Mesothelial cell of epicardium (in vitro differentiated cells): ENCODE results near the gene SLC30A10. TPM values are rescaled to one million over a fixed set of nuclear protein-coding genes. Genes with fewer than 3 reads are reported as not detected.
"Not testable (repeated sequence)": the region's sequence is repeated elsewhere in the genome, so short reads cannot be mapped to it uniquely, and the experiment has no call there.

Experiments
- DNase-seq, 2 experiments: peaks; one replicate each; pipeline ENCODE4 v3.0.0; 2021; ENCODE audit warnings: low spot score in 2 of 2; ENCODE audit not compliant: unreplicated experiment in 2 of 2
- H3K27ac Mint-ChIP-seq: 2 replicates; pipeline ENCODE4 v1.8.0; 2021; ENCODE audit warnings: mixed read lengths
- H3K27me3 Mint-ChIP-seq: 2 replicates; pipeline ENCODE4 v1.8.0; 2021; ENCODE audit warnings: low read depth, mixed read lengths
- H3K36me3 Mint-ChIP-seq: 2 replicates; pipeline ENCODE4 v1.8.0; 2021; ENCODE audit warnings: mixed read lengths
- H3K4me1 Mint-ChIP-seq: 2 replicates; pipeline ENCODE4 v1.8.0; 2021; ENCODE audit warnings: mixed read lengths
- H3K4me3 Mint-ChIP-seq: 2 replicates; pipeline ENCODE4 v1.8.0; 2021; ENCODE audit warnings: mild to moderate bottlenecking, moderate library complexity, mixed read lengths
- H3K9me3 Mint-ChIP-seq: 2 replicates; pipeline ENCODE4 v1.8.0; 2021; ENCODE audit warnings: mixed read lengths
- CTCF ChIP-seq: fragments of 200-600 bp; sonication (generic); IDR thresholded peaks from one replicate; pipeline ENCODE4 v1.5.0; 2021; ENCODE audit warnings: antibody characterized with exemption; ENCODE audit not compliant: unreplicated experiment
- total RNA-seq: library from RNA; stranded (reverse); gene quantifications from 3 replicates; pipeline ENCODE4 v1.2.1, GENCODE V29; 2021

SLC30A10 gene
- total RNA-seq, 1 donor from 2014 or later = 1.1 TPM

- no peaks in the 10 kb centered on the region for H3K9me3 Mint-ChIP-seq
- DNase-seq = no peak
- no peak for TF ChIP-seq CTCF
- H3K36me3 Mint-ChIP-seq = no peaks in the 10 kb centered on the region
- no peak overlapping the region for H3K27ac Mint-ChIP-seq
- H3K4me1 Mint-ChIP-seq = peaks cover 10% of the 10 kb centered on the region
- no peak overlapping the region for H3K4me3 Mint-ChIP-seq
- H3K27me3 Mint-ChIP-seq = peaks cover 20% of the 10 kb centered on the region
These were observed 51.6 kb downstream of the SLC30A10 start for GRCh38 chr1:219876798-219877209.

GRCh38 chr1:219875860-219876259 lies 52.5 kb downstream of the SLC30A10 start:
- Mint-ChIP-seq H3K4me1 (peaks cover under 1% of the 10 kb centered on the region), H3K36me3 (no peaks in the 10 kb centered on the region), H3K27ac (no peak overlapping the region), H3K4me3 (no peak overlapping the region), H3K27me3 (peaks cover 20% of the 10 kb centered on the region), H3K9me3 (no peaks in the 10 kb centered on the region)
- no peak for DNase-seq
- no peak for TF ChIP-seq CTCF

- H3K4me1 Mint-ChIP-seq = not testable (repeated sequence)
These were observed 55.8 kb downstream of the SLC30A10 start for GRCh38 chr1:219872538-219872937.

GRCh38 chr1:219871427-219872057 lies 56.8 kb downstream of the SLC30A10 start:
- Mint-ChIP-seq H3K27ac (no peak overlapping the region), H3K4me3 (no peak overlapping the region), H3K36me3 (no peaks in the 10 kb centered on the region), H3K4me1 (no peaks in the 10 kb centered on the region), H3K27me3 (peaks cover 8% of the 10 kb centered on the region), H3K9me3 (no peaks in the 10 kb centered on the region)
- no peak for TF ChIP-seq CTCF
- DNase-seq = no peak

More at GRCh38 chr1:219872538-219872937, 55.8 kb downstream of the SLC30A10 start:
- H3K4me3 Mint-ChIP-seq, DNase-seq, H3K9me3 Mint-ChIP-seq, H3K36me3 Mint-ChIP-seq, H3K27me3 Mint-ChIP-seq, H3K27ac Mint-ChIP-seq: not testable (repeated sequence)

GRCh38 chr1:219868615-219869014 lies 59.7 kb downstream of the SLC30A10 start:
- not testable (repeated sequence) for H3K9me3 Mint-ChIP-seq, H3K36me3 Mint-ChIP-seq, H3K27ac Mint-ChIP-seq, H3K4me3 Mint-ChIP-seq, DNase-seq, H3K4me1 Mint-ChIP-seq, H3K27me3 Mint-ChIP-seq

Other genes starting within 250 kb of the SLC30A10 start
- gene EPRS1, start 117.9 kb upstream of the SLC30A10 start, total RNA-seq = 76.9 to 80.7 TPM (median 78.0 TPM) in 3 replicates
- gene BPNT1, start 161.2 kb upstream of the SLC30A10 start, total RNA-seq = 23.2 to 26.6 TPM (median 23.9 TPM) in 3 replicates
- gene IARS2, start 165.6 kb upstream of the SLC30A10 start, total RNA-seq = 57.0 to 60.4 TPM (median 58.4 TPM) in 3 replicates